Activated CD8-positive, alpha-beta memory T cell treated with anti-CD3 and anti-CD28 coated beads for 24 hours (primary cell): ENCODE data around the gene MZB1.

Source experiments
- DNase-seq: peaks from one replicate; pipeline ENCODE4 v3.0.0-alpha.2; 2020

The MZB1 gene

DNA sequence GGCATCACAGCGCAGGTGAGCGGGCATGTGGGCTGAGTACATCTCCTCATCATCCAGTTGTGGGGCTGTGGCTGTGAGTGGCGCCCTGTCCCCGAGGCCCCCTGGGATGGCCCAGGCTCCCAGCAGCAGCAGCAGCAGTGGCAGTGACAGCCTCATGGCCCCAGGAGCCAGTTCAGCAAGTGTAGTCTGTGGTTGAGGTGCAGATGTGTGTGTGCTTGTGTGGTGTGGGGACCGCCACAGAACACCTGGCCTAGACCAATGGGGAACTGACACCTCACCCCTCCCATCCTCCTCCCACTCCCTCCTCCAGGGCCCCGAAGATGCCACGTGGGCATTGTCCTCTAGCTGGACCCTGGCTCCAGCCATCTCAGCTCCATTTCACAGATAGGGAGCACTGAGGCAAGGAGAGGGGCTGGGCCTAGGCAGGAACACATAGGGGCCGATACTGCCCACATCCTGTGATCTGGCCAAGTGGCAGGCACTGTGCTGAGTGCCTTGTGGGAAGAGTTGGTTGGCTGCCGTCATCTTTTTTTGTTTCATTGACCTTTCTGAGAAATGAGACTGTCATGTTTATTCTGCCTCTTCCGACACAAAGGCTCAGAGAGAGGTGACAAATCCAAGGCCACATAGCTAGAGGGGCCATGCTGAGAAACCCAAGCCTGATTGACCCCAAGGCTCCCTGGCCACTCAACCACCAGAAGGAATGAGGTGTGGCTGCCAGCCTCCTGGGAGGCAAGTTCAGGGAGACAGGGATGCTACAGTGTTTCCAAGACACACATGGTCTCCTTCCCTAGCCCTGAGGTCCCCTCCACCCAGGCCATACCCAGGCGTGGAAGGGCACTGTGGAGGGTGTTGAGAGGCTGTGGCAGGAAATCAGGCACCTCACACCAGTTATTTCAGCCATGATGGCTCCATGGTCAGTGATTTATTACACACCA, at the start of gene MZB1:
Gene MZB1 (minus strand): TSS at position 213 of the 938 bp plus-strand sequence. CDS start 57 bp downstream, at position 156.
- peak; percentile 85 for DNase-seq

DNA sequence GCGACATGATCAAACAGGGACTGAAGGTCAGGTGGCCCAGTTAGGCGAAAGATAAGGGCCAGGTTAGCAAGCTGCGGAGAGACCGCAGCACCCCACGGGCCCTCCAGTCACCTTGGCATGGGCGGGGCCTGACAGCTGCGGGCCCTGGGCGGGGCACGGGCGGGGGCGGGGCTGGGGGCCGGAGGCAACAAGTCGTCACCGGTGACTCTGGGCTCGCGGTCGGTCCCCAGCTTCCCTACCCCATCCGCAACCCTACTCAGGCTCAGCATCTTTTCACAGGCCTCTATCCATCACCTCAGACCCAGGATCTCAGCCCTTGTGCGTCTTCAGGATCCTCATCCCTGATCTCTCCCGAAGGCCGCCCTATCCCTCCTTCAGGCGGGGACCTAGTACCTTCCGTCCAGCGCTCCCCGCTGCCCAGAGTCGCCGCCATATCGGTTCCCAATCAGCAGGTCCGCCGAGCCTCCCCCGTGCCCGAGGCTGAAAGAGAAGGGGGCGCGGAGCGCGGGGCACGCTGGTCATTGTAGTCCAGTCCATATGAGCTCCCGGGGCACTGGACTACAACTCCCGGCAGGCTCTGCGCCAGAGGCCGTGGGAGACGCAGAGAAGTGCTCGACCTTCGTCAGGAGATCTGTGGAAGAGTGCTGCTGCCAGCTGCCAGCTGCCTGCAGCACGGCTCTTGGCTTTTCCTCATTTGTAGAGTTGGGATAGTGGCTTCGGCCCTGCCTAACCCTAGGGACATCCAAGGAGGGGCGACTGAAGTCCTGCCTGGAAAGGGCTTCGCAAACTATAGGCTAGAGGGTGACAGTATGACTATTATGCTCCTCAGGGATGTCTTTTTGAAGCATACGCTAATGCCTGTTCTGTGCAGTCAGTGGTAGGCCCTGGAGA, 49.5 kb upstream of the MZB1 start, which contains the start of gene DNAJC18:
Gene DNAJC18 (minus strand): TSS at position 513 of the 891 bp plus-strand sequence. CDS start 80 bp downstream, at position 433.
- peak; percentile 95 for DNase-seq

DNA sequence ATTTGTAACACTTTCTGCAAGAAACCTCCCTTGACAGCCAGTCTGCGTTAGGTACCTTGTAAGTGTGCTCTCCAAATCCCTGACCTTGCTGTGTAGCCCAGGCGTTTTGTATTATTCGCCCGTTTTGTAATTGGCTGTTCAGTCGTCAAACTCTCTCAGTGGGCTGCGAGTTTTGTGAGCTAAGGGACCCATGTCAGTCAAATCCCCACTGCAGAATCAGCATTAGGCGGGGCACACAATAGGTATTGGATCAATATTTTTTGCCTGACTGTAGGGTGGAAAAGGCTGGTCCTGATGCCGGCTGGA, 48.9 kb upstream of the MZB1 start:
- DNase-seq: no peak

- no peak for DNase-seq
Measured at GRCh38 chr5:139435676-139436075, 46.0 kb upstream of the MZB1 start.

- DNase-seq: no peak
Measured at GRCh38 chr5:139431706-139432105, 42.0 kb upstream of the MZB1 start.

DNA sequence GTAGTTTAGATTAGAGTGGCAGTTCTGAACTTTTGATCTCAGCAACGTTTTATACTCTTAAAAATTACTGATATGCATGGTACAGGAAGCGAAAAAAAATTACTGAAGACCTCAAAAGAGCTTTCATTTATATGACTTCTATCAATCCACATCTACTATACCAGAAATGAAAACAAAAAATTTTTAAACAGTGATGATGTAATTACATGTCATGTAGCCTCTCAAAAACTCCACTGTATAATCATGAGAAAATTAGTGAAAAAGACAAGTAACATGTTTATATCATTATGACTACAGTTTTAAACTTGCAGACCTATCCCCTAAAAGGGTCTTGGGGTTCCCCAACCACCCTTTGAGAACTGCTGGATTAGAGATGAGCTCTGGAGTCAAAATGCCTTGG, 40.3 kb upstream of the MZB1 start:
- no peak for DNase-seq

DNA sequence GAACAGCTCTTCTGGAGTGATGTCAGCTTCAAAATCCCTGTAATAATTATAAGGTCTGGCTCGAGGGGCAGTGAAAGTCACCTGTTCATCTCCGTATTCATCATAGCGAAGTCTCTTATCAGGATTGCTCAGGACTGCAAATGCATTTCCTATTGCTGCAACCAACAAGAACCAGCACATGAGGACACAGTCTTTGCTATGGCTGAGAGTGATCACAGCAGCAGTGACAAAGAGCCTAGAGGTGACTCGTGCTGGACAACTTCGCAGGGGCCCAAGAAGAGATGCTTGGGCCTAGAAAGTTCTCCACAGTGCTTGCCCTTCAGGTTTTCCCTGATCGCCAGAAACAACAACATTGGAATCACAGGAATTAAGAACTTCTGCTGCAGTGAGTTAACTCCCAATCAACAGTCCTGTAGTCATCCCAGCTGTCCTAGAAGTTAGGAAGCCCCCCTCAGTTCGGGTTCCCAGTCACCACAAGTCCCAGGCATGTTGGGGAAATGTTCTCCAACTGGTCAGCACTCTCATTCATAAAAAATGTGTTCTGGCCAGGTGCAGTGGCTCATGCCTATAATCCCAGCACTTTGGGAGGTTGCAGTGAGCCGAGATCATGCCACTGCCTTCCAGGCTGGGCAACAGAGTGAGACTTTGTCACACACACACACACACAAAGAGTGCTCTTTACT, 36.6 kb upstream of the MZB1 start:
- DNase-seq: no peak

GRCh38 chr5:139425497-139425896, 35.8 kb upstream of the MZB1 start:
- DNase-seq: no peak

- no peak for DNase-seq
Measured at GRCh38 chr5:139422307-139422893, 32.7 kb upstream of the MZB1 start.

- no peak for DNase-seq
Measured at GRCh38 chr5:139419226-139420192, 29.8 kb upstream of the MZB1 start.

GRCh38 chr5:139418793-139419192, 29.1 kb upstream of the MZB1 start:
- no peak for DNase-seq

DNA sequence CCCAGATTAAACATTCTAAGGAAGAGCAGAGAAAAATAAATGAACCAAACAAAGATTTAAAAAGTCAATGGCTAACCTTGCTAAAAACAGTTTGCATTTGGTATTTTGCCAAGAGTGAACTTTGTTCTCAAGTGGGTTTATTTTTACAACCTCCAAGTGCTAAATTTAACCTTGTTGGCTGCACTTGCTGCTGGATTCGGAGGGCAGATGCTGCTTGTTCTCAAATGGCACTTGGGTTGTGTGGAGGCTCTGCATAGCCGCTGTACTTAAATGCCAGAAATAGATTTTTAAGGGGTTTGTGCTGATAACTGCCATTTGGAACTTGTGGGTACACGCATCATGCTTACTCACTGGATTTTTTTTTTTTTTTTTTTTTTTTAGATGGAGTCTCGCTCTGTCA, 27.5 kb upstream of the MZB1 start:
- DNase-seq: no peak

GRCh38 chr5:139416651-139417050, 26.9 kb upstream of the MZB1 start:
- no peak for DNase-seq

DNA sequence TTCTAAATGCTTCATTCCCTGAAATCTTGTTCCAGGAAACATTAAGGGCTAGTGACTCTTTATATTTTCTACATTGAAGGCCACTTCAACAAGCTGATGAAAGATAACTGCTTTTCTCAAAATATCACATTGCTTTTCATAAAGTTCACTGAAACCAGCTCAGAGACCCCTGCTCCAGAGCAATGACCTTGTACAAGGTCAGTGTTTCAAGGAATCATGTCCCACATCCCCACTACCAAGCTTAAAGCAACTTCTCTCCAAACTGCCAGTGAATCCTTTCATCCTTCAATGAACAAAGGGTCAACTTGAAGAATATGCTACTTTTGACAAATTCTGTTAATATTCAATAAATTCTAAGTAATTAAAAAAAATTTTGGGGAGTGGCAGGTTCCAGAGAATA, 26.2 kb upstream of the MZB1 start:
- DNase-seq: no peak

GRCh38 chr5:139415221-139415861, 25.6 kb upstream of the MZB1 start:
- peak; percentile 74 for DNase-seq

GRCh38 chr5:139414581-139415130, 24.9 kb upstream of the MZB1 start:
- no peak for DNase-seq

- no peak for DNase-seq
Measured at GRCh38 chr5:139413963-139414362, 24.2 kb upstream of the MZB1 start.

GRCh38 chr5:139413153-139413552, 23.4 kb upstream of the MZB1 start:
- DNase-seq: no peak

- DNase-seq: no peak
Measured at GRCh38 chr5:139410993-139411828, 21.5 kb upstream of the MZB1 start.
